Erythroblast (primary cell): ENCODE data around the gene C22orf39.

Source experiments
- GATA1 ChIP-seq: IDR thresholded peaks from 2 replicates; pipeline ENCODE4 v1.6.1; 2011; ENCODE audit warnings: low read depth, mild to moderate bottlenecking, control low read depth, low read length, moderate library complexity
- POLR2A ChIP-seq: IDR thresholded peaks from 2 replicates; pipeline ENCODE4 v1.6.1; 2011; ENCODE audit warnings: mild to moderate bottlenecking, low read length

DNA sequence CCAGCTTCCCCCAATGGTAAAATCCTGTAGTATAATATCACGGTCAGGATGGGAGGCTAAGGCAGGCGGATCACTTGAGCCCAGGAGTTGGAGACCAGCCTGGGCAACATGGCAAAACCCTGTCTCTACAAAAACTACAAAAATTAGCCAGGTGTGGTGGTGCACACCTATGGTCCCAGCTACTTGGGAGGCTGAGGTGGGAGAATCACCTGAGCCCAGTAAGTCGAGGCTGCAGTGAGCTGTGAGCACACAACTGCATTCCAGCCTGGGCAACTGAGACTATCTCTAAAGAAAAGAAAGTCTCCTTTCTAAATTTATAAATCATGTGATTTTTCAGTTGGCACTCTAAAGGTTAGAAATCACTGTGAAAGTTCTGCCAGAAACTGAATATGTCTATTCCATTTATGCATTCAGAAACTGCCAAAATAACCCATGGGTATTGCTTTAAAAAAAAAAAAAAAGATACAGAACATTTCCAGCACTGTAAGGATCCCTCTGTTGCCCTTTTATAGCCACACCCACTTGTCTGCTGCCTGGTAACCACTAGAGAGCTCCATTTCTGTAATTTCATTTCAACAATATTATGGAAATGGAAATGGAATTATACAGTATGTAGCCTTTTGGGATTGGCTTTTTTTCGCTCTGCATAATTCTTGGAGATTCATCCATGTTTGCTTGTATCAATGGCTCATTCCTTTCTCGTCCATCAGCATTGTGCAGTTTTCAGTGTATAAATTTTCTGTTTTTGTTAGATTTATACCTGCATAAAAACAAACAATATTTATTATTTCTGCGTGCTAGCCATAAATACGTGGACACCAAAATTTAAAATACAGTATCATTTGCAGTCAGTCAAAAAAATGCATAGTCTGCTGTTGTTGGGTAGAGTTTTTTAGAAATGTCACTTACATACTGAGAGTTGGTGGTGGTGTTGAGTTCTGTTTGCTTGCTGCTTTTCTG, 41.7 kb upstream of the C22orf39 start:
- TF ChIP-seq POLR2A (no peak), GATA1 (no peak)
